HEK293T (cell line): ENCODE results near the gene RAPGEF1.
"Not testable (repeated sequence)": the region's sequence is repeated elsewhere in the genome, so short reads cannot be mapped to it uniquely, and the experiment has no call there.

ENCODE experiments used
- CTCF ChIA-PET: fragments of 350-600 bp; formaldehyde crosslinking; extraction: SDS; loops from one replicate; lab custom pipeline; 2021; ENCODE audit warnings: antibody characterized with exemption, inconsistent platforms; lab: Yijun Ruan, JAX
- POLR2A ChIA-PET: fragments of 350-600 bp; formaldehyde crosslinking; extraction: SDS; loops from one replicate; lab custom pipeline; 2020; ENCODE audit warnings: antibody characterized with exemption, inconsistent platforms; lab: Yijun Ruan, JAX
- DNase-seq: peaks from one replicate; pipeline ENCODE4 v3.0.0; 2012; ENCODE audit warnings: mixed read lengths; ENCODE audit errors: extremely low spot score
- ARNT ChIP-seq: fragments of 450-650 bp; IDR thresholded peaks from 2 replicates; pipeline ENCODE4 v1.6.1; 2017; ENCODE audit warnings: mild to moderate bottlenecking
- BHLHE40 ChIP-seq: fragments of 450-650 bp; IDR thresholded peaks from 2 replicates; pipeline ENCODE4 v1.6.1; 2016; ENCODE audit warnings: mild to moderate bottlenecking, moderate library complexity, borderline replicate concordance
- CTBP1 ChIP-seq: fragments of 450-650 bp; IDR thresholded peaks from 2 replicates; pipeline ENCODE4 v1.6.1; 2016; ENCODE audit warnings: borderline replicate concordance
- ELF4 ChIP-seq: fragments of 450-650 bp; IDR thresholded peaks from 2 replicates; pipeline ENCODE4 v1.6.1; 2017; ENCODE audit warnings: antibody characterized with exemption
- FOXA1 ChIP-seq: fragments of 450-650 bp; IDR thresholded peaks from 2 replicates; pipeline ENCODE4 v1.6.1; 2016; ENCODE audit warnings: mild to moderate bottlenecking
- FOXK2 ChIP-seq: fragments of 450-650 bp; IDR thresholded peaks from 2 replicates; pipeline ENCODE4 v1.6.1; 2016; ENCODE audit warnings: mild to moderate bottlenecking
- FOXM1 ChIP-seq: fragments of 450-650 bp; IDR thresholded peaks from 2 replicates; pipeline ENCODE4 v1.6.1; 2017; ENCODE audit warnings: mild to moderate bottlenecking, borderline replicate concordance
- HDGF ChIP-seq: fragments of 450-650 bp; IDR thresholded peaks from 2 replicates; pipeline ENCODE4 v1.6.1; 2017; ENCODE audit warnings: antibody characterized with exemption, borderline replicate concordance
- L3MBTL2 ChIP-seq: fragments of 450-650 bp; conservative IDR thresholded peaks from 2 replicates; pipeline ENCODE4 v1.6.1; 2016; ENCODE audit warnings: mild to moderate bottlenecking
- LEF1 ChIP-seq: fragments of 450-650 bp; IDR thresholded peaks from 2 replicates; pipeline ENCODE4 v1.6.1; 2017; ENCODE audit warnings: mild to moderate bottlenecking, borderline replicate concordance
- NFRKB ChIP-seq: fragments of 450-650 bp; IDR thresholded peaks from 2 replicates; pipeline ENCODE4 v1.6.1; 2016; ENCODE audit warnings: mild to moderate bottlenecking, moderate library complexity
- PKNOX1 ChIP-seq: fragments of 450-650 bp; IDR thresholded peaks from 2 replicates; pipeline ENCODE4 v1.6.1; 2016
- SP1 ChIP-seq: fragments of 450-650 bp; IDR thresholded peaks from 2 replicates; pipeline ENCODE4 v1.6.1; 2017
- SUZ12 ChIP-seq: fragments of 450-650 bp; IDR thresholded peaks from 2 replicates; pipeline ENCODE4 v1.6.1; 2016; ENCODE audit warnings: mild to moderate bottlenecking
- TARDBP ChIP-seq: fragments of 450-650 bp; IDR thresholded peaks from 2 replicates; pipeline ENCODE4 v1.6.1; 2016
- ZNF384 ChIP-seq: fragments of 450-650 bp; IDR thresholded peaks from 2 replicates; pipeline ENCODE4 v1.6.1; 2016

The RAPGEF1 gene

GRCh38 chr9:131712151-131712716 lies 27.6 kb downstream of the RAPGEF1 start:
- POLR2A ChIA-PET = interaction anchor here (0.7 kb wide), 1 partner anchor 362 kb away, joined by 3 read pairs; no protein-coding TSS in a partner anchor
- CTCF ChIA-PET = no interaction called here
- TF ChIP-seq LEF1 (no peak), FOXA1 (no peak), FOXK2 (no peak), ARNT (no peak), SUZ12 (no peak), TARDBP (no peak), PKNOX1 (no peak), L3MBTL2 (no peak), FOXM1 (no peak), SP1 (no peak), CTBP1 (no peak), ELF4 (no peak), BHLHE40 (no peak), NFRKB (no peak), HDGF (no peak), ZNF384 (no peak)
- no peak for DNase-seq

GRCh38 chr9:131709771-131710431 lies 30.0 kb downstream of the RAPGEF1 start:
- no peak for DNase-seq
- ChIA-PET CTCF (no interaction called here), POLR2A (no interaction called here)
- TF ChIP-seq ARNT = no peak
- no peak for TF ChIP-seq PKNOX1
- no peak for TF ChIP-seq BHLHE40
- no peak for TF ChIP-seq L3MBTL2
- no peak for TF ChIP-seq ZNF384
- TF ChIP-seq HDGF = no peak
- no peak for TF ChIP-seq LEF1
- no peak for TF ChIP-seq SP1
- no peak for TF ChIP-seq NFRKB
- no peak for TF ChIP-seq FOXM1
- TF ChIP-seq SUZ12 = no peak

- CTCF ChIA-PET, DNase-seq, POLR2A ChIA-PET: not testable (repeated sequence)
These were observed 30.7 kb downstream of the RAPGEF1 start for GRCh38 chr9:131709010-131709770.

GRCh38 chr9:131708226-131709002 lies 31.5 kb downstream of the RAPGEF1 start:
- TF ChIP-seq ARNT (no peak), NFRKB (no peak), SUZ12 (no peak), ZNF384 (no peak), ELF4 (no peak), LEF1 (no peak), BHLHE40 (no peak), SP1 (no peak), L3MBTL2 (no peak), FOXA1 (no peak), CTBP1 (no peak), PKNOX1 (no peak), HDGF (no peak), FOXK2 (no peak)
- CTCF ChIA-PET = no interaction called here
- DNase-seq = no peak
- POLR2A ChIA-PET = no interaction called here

GRCh38 chr9:131707733-131708157 lies 32.1 kb downstream of the RAPGEF1 start:
- ChIA-PET CTCF (no interaction called here), POLR2A (no interaction called here)
- DNase-seq = no peak
- TF ChIP-seq SUZ12 (no peak), FOXK2 (no peak), L3MBTL2 (no peak), TARDBP (no peak)

GRCh38 chr9:131707050-131707449 lies 32.8 kb downstream of the RAPGEF1 start:
- CTCF ChIA-PET = no interaction called here
- POLR2A ChIA-PET = no interaction called here
- no peak for TF ChIP-seq HDGF
- no peak for TF ChIP-seq SP1
- TF ChIP-seq FOXM1 = no peak
- no peak for TF ChIP-seq PKNOX1
- TF ChIP-seq CTBP1 = no peak
- TF ChIP-seq TARDBP = no peak
- no peak for TF ChIP-seq LEF1
- TF ChIP-seq ARNT = no peak
- no peak for TF ChIP-seq ZNF384
- TF ChIP-seq L3MBTL2 = no peak
- no peak for TF ChIP-seq ELF4
- TF ChIP-seq FOXK2 = no peak
- no peak for TF ChIP-seq NFRKB
- no peak for TF ChIP-seq BHLHE40
- no peak for TF ChIP-seq FOXA1
- TF ChIP-seq SUZ12 = no peak
- no peak for DNase-seq
